B cell (primary cell): ENCODE results near the gene LIPC. TPM values are rescaled to one million over a fixed set of nuclear protein-coding genes. Genes with fewer than 3 reads are reported as not detected.

Experiments used
- ATAC-seq: fragments of 200-7000 bp; cut with Tn5 transposase; one replicate; pipeline ENCODE4 v1.10.0; 2021; ENCODE audit warnings: low read depth, mild to moderate bottlenecking, moderate number of reproducible peaks, moderate library complexity
- CTCF ChIA-PET: fragments of 350-600 bp; sonication (Branson Sonifier 250); formaldehyde crosslinking; loops from one replicate; lab custom pipeline; 2021; ENCODE audit warnings: antibody characterized with exemption, inconsistent platforms; lab: Charles Lee
- POLR2A ChIA-PET: fragments of 350-600 bp; sonication (Branson Sonifier 250); formaldehyde crosslinking; loops from one replicate; lab custom pipeline; 2021; ENCODE audit warnings: antibody characterized with exemption; lab: Charles Lee
- DNase-seq: peaks from one replicate; pipeline ENCODE4 v3.0.0; 2013
- H2AFZ ChIP-seq: 2 replicates; pipeline ENCODE4 v1.6.1; 2012; ENCODE audit warnings: mild to moderate bottlenecking, low read depth, low read length; ENCODE audit not compliant: insufficient read depth, poor library complexity, severe bottlenecking
- H3K27ac ChIP-seq, 2 donors: 1 replicate in 1 of 2; 2 replicates in 1 of 2; pipeline ENCODE4 v1.5.1; 2012 to 2013; ENCODE audit warnings: low read length in 2 of 2, mild to moderate bottlenecking in 2 of 2, moderate library complexity in 1 of 2
- H3K27me3 ChIP-seq, 4 experiments: fragments of 200-600 bp in 1 of 4; sonication (generic) in 1 of 4; replicated peaks in 1 of 4; 1 replicate in 2 of 4; 2 replicates in 2 of 4; pipeline versions ENCODE4 v1.6.1 to v1.7.0; 2013 to 2016; ENCODE audit warnings: low read length in 3 of 4, mild to moderate bottlenecking in 2 of 4, mixed read lengths in 1 of 4, moderate library complexity in 1 of 4; ENCODE audit not compliant: insufficient read depth in 4 of 4, control insufficient read depth in 3 of 4; ENCODE audit errors: control extremely low read depth in 1 of 4
- H3K36me3 ChIP-seq, 2 experiments: replicated peaks in 1 of 2; 1 replicate in 1 of 2; 2 replicates in 1 of 2; pipeline versions ENCODE4 v1.6.1 to v1.7.1; 2013; ENCODE audit warnings: low read length in 1 of 2; ENCODE audit not compliant: insufficient read depth in 2 of 2, control insufficient read depth in 1 of 2; ENCODE audit errors: control extremely low read depth in 1 of 2, extremely low read depth in 1 of 2
- H3K4me1 ChIP-seq, 2 donors: fragments of 200-600 bp in 1 of 2; sonication (generic) in 1 of 2; 1 replicate in 1 of 2; 2 replicates in 1 of 2; pipeline versions ENCODE4 v1.5.1 to v1.6.1; 2013 to 2017; ENCODE audit warnings: low read length in 2 of 2; ENCODE audit not compliant: control insufficient read depth in 2 of 2, insufficient read depth in 2 of 2
- H3K4me2 ChIP-seq: replicated peaks from 2 replicates; pipeline ENCODE3; 2012; ENCODE audit warnings: mild to moderate bottlenecking, low read depth, low read length; ENCODE audit not compliant: poor library complexity, severe bottlenecking
- H3K4me3 ChIP-seq, 5 experiments: fragments of 200-600 bp in 1 of 5; sonication (generic) in 1 of 5; 1 replicate in 3 of 5; 2 replicates in 2 of 5; pipeline versions ENCODE4 v1.5.1 to v1.7.0; 2011 to 2016; ENCODE audit warnings: low read length in 4 of 5, mild to moderate bottlenecking in 4 of 5, low read depth in 2 of 5, control low read depth in 1 of 5, moderate library complexity in 1 of 5; ENCODE audit not compliant: insufficient read depth in 1 of 5; ENCODE audit errors: control extremely low read depth in 1 of 5, extremely low read depth in 1 of 5
- H3K79me2 ChIP-seq: fragments of 200-600 bp; sonication (generic); one replicate; pipeline ENCODE4 v1.6.0; 2016; ENCODE audit warnings: low read length; ENCODE audit not compliant: control insufficient read depth, insufficient read depth
- H3K9ac ChIP-seq: fragments of 200-600 bp; sonication (generic); 2 replicates; pipeline ENCODE4 v1.6.1; 2017; ENCODE audit warnings: mild to moderate bottlenecking, low read length, moderate library complexity
- H3K9me3 ChIP-seq, 3 donors: one replicate each; pipeline versions ENCODE4 v1.6.1 to v1.7.1; 2013; ENCODE audit warnings: low read length in 2 of 3; ENCODE audit not compliant: control insufficient read depth in 2 of 3, insufficient read depth in 1 of 3; ENCODE audit errors: control extremely low read depth in 1 of 3
- H4K20me1 ChIP-seq: 2 replicates; pipeline ENCODE4 v1.6.0; 2012; ENCODE audit warnings: mild to moderate bottlenecking, low read length; ENCODE audit not compliant: insufficient read depth, control insufficient read depth, poor library complexity, severe bottlenecking
- H3K27ac Mint-ChIP-seq: one replicate; pipeline ENCODE4 v1.8.0; 2021; ENCODE audit warnings: mixed read lengths
- H3K27me3 Mint-ChIP-seq: one replicate; pipeline ENCODE4 v1.8.0; 2021; ENCODE audit warnings: mixed read lengths
- H3K4me1 Mint-ChIP-seq: one replicate; pipeline ENCODE4 v1.8.0; 2021; ENCODE audit warnings: mixed read lengths
- H3K4me3 Mint-ChIP-seq: one replicate; pipeline ENCODE4 v1.8.0; 2021; ENCODE audit warnings: mixed read lengths
- H3K9me3 Mint-ChIP-seq: one replicate; pipeline ENCODE4 v1.8.0; 2022; ENCODE audit warnings: mixed read lengths; ENCODE audit not compliant: insufficient read depth
- EZH2 ChIP-seq: IDR thresholded peaks from 2 replicates; pipeline ENCODE4 v1.6.1; 2012; ENCODE audit warnings: borderline replicate concordance, low read depth, mild to moderate bottlenecking, moderate library complexity, low read length; ENCODE audit not compliant: insufficient read depth, poor library complexity, severe bottlenecking
- WGBS: methylation state at CpG from one replicate; pipeline ENCODE4 v1.1.5; 2013; ENCODE audit warnings: missing lambda C conversion rate; ENCODE audit not compliant: insufficient coverage; 5-methylcytosine and 5-hydroxymethylcytosine counted together
- intact Hi-C: fragments of 100-400 bp; cut with micrococcal nuclease; formaldehyde crosslinking; loops from one replicate; pipeline ENCODE4 v1.10.0; 2022
- polyA plus RNA-seq: library from polyadenylated mRNA; depleted of rRNA; stranded (reverse); fragments of >200 nt; gene quantifications from 2 replicates; pipeline ENCODE4 v1.2.3, GENCODE V29; 2012
- total RNA-seq, 2 donors: library from RNA; stranded (reverse); fragments of 120-200 nt in 1 of 2; gene quantifications; 1 replicate in 1 of 2; 2 replicates in 1 of 2; pipeline versions ENCODE4 v1.2.3 to v1.2.4, GENCODE V29; 2013 to 2022
- TF ChIP-seq, protein P1 (sequence below): fragments of 200-600 bp; IDR thresholded peaks from one replicate; pipeline ENCODE4 v1.8.0; 2022; ENCODE audit warnings: antibody characterized with exemption, mild to moderate bottlenecking

Gene LIPC
- total and polyA plus RNA-seq, 2 donors (not counting 1 experiment from before 2014, with no cell fraction given) = not detected

DNA sequence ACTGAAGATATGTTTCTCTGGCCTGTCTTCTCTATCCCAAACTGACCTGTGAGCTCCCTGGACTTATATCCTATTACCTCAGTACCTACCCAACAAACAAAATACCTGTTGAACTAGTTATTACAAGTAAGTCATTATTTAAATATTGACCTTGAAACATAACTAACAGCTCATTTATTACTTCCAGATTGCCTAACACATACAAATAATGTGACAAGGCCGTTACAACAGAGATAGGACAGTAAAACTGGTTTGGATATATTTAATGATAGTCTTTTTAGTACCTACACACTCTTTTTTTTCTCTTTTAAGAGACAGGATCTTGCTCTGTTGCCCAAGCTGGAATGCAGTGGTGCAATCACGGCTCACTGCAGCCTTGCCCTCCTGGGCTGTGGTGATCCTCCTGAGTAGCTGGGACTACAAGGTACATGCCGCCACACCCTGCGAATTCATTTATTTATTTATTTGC, 172.7 kb downstream of the LIPC start:
- H3K27ac ChIP-seq = no peak overlapping the region
- no peaks in the 10 kb centered on the region for H3K27me3 Mint-ChIP-seq
- no peaks in the 10 kb centered on the region for H3K4me1 ChIP-seq
- no peak overlapping the region for H3K9ac ChIP-seq
- no peak overlapping the region for H3K4me3 ChIP-seq
- CTCF ChIA-PET = interaction anchor here (1.1 kb wide), 1 partner anchor 15 kb away, joined by 3 read pairs; no protein-coding TSS in a partner anchor
- POLR2A ChIA-PET = no interaction called here
- H3K4me1 Mint-ChIP-seq = peaks cover 6% of the 10 kb centered on the region
- WGBS = 96% methylated on average over 2 of the region's 4 CpGs
- no peaks in the 10 kb centered on the region for H3K27me3 ChIP-seq
- no peaks in the 10 kb centered on the region for H3K79me2 ChIP-seq
- H3K4me2 ChIP-seq = no peak overlapping the region
- no peaks in the 10 kb centered on the region for H3K9me3 ChIP-seq
- intact Hi-C loops = no loop called here
- H2AFZ ChIP-seq = no peak overlapping the region
- H3K36me3 ChIP-seq = peaks cover 0 to 31% of the 10 kb centered on the region in 2 experiments
- DNase-seq = no peak
- H4K20me1 ChIP-seq = no peaks in the 10 kb centered on the region
- H3K4me3 Mint-ChIP-seq = no peak overlapping the region
- no peaks in the 10 kb centered on the region for H3K9me3 Mint-ChIP-seq
- TF ChIP-seq, protein P1, sequence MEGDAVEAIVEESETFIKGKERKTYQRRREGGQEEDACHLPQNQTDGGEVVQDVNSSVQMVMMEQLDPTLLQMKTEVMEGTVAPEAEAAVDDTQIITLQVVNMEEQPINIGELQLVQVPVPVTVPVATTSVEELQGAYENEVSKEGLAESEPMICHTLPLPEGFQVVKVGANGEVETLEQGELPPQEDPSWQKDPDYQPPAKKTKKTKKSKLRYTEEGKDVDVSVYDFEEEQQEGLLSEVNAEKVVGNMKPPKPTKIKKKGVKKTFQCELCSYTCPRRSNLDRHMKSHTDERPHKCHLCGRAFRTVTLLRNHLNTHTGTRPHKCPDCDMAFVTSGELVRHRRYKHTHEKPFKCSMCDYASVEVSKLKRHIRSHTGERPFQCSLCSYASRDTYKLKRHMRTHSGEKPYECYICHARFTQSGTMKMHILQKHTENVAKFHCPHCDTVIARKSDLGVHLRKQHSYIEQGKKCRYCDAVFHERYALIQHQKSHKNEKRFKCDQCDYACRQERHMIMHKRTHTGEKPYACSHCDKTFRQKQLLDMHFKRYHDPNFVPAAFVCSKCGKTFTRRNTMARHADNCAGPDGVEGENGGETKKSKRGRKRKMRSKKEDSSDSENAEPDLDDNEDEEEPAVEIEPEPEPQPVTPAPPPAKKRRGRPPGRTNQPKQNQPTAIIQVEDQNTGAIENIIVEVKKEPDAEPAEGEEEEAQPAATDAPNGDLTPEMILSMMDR = no peak
- no peak for TF ChIP-seq EZH2
- H3K27ac Mint-ChIP-seq = no peak overlapping the region
- no peak for ATAC-seq

- Histone ChIP-seq H3K4me2 (no peak overlapping the region), H2AFZ (no peak overlapping the region), H3K9ac (no peak overlapping the region), H3K4me3 (no peak overlapping the region), H3K36me3 (peaks cover 5 to 41% of the 10 kb centered on the region in 2 experiments), H4K20me1 (no peaks in the 10 kb centered on the region), H3K27ac (no peak overlapping the region), H3K4me1 (no peaks in the 10 kb centered on the region), H3K79me2 (no peaks in the 10 kb centered on the region), H3K9me3 (no peaks in the 10 kb centered on the region), H3K27me3 (no peaks in the 10 kb centered on the region)
- ChIA-PET POLR2A (no interaction called here), CTCF (no interaction called here)
- no peaks in the 10 kb centered on the region for H3K9me3 Mint-ChIP-seq
- DNase-seq (no peak), ATAC-seq (no peak)
- 85% methylated on average over 2 of the region's 3 CpGs for WGBS
- TF ChIP-seq EZH2 = no peak
- TF ChIP-seq, protein P1 = no peak
- H3K27ac Mint-ChIP-seq = no peak overlapping the region
- intact Hi-C loops = no loop called here
- no peaks in the 10 kb centered on the region for H3K27me3 Mint-ChIP-seq
- H3K4me1 Mint-ChIP-seq = peaks cover 6% of the 10 kb centered on the region
- no peak overlapping the region for H3K4me3 Mint-ChIP-seq
Measured at GRCh38 chr15:58605931-58606530, 174.2 kb downstream of the LIPC start.
